HepG2 (cell line): ENCODE results near the gene ZNF276. TPM values are rescaled to one million over a fixed set of nuclear protein-coding genes. Genes with fewer than 3 reads are reported as not detected.
A peak's percentile ranks its signal among the peaks of the same experiment; 100 is the strongest.

ENCODE experiments used
- ATAC-seq: fragments of 200-7000 bp; cut with Tn5 transposase; 3 replicates; pipeline ENCODE4 v1.9.1; 2020; ENCODE audit warnings: mild to moderate bottlenecking, moderate library complexity
- BruUV-seq: library from RNA; stranded (reverse); fragments of 400-500 nt; replicated peaks from 2 replicates; lab custom pipeline; 2021; lab: Mats Ljungman, UMichigan
- CTCF ChIA-PET: fragments of 300-600 bp; formaldehyde crosslinking; extraction: SDS; loops from one replicate; lab custom pipeline; 2021; ENCODE audit warnings: low total read pairs, inconsistent platforms, low intra/inter-chr PET ratio; lab: Yijun Ruan, JAX
- POLR2A ChIA-PET: fragments of 350-600 bp; sonication (Branson Sonifier 250); formaldehyde crosslinking; loops from one replicate; lab custom pipeline; 2020; ENCODE audit warnings: antibody characterized with exemption, inconsistent platforms; lab: Yijun Ruan, JAX
- DNase-seq: peaks from one replicate; pipeline ENCODE4 v3.0.0-alpha.2; 2015; ENCODE audit warnings: low spot score
- FAIRE-seq: peaks from 3 replicates; lab custom pipeline; 2011; peaks lifted over from hg19 to GRCh38; lab: Jason Lieb, UNC
- H2AFZ ChIP-seq: one replicate; pipeline ENCODE4 v1.6.1; 2011; ENCODE audit warnings: low read length, inconsistent platforms
- H3K27ac ChIP-seq: fragments of 300-600 bp; 3 replicates; pipeline ENCODE4 v1.8.0; 2011; ENCODE audit warnings: mixed run types, mild to moderate bottlenecking, mixed read lengths, low read length, inconsistent platforms; ENCODE audit not compliant: insufficient read depth; ENCODE audit errors: extremely low read length
- H3K27me3 ChIP-seq, 2 experiments: fragments of 200-600 bp in 1 of 2; 2 replicates in 1 of 2; 3 replicates in 1 of 2; pipeline versions ENCODE4 v1.6.0 to v1.8.0; 2011; ENCODE audit warnings: low read length in 2 of 2, mild to moderate bottlenecking in 2 of 2, moderate library complexity in 2 of 2, inconsistent platforms in 1 of 2; ENCODE audit not compliant: insufficient read depth in 2 of 2, control insufficient read depth in 1 of 2
- H3K36me3 ChIP-seq, 2 experiments: fragments of 200-600 bp in 1 of 2; replicated peaks in 1 of 2; 2 replicates in 1 of 2; 3 replicates in 1 of 2; pipeline versions ENCODE4 v1.5.1 to v1.8.0; 2011; ENCODE audit warnings: low read length in 2 of 2, inconsistent platforms in 1 of 2; ENCODE audit not compliant: insufficient read depth in 2 of 2, control insufficient read depth in 1 of 2
- H3K4me1 ChIP-seq: 2 replicates; pipeline ENCODE4 v1.5.1; 2012; ENCODE audit warnings: low read length, inconsistent platforms; ENCODE audit not compliant: insufficient read depth
- H3K4me2 ChIP-seq: 2 replicates; pipeline ENCODE4 v1.6.0; 2011; ENCODE audit warnings: low read depth, low read length, inconsistent platforms
- H3K4me3 ChIP-seq, 3 experiments: fragments of 200-600 bp in 1 of 3; sonication (generic), shearing (Covaris generic) in 1 of 3; replicated peaks in 1 of 3; 2 replicates each; pipeline ENCODE4 v1.5.1; 2011 to 2016; ENCODE audit warnings: low read length in 3 of 3, inconsistent platforms in 2 of 3, low read depth in 2 of 3, mild to moderate bottlenecking in 2 of 3, control low read depth in 1 of 3, mixed read lengths in 1 of 3; ENCODE audit not compliant: insufficient read depth in 1 of 3
- H3K79me2 ChIP-seq: one replicate; pipeline ENCODE4 v1.6.1; 2011; ENCODE audit warnings: low read length, inconsistent platforms; ENCODE audit not compliant: insufficient read depth
- H3K9ac ChIP-seq: 2 replicates; pipeline ENCODE4 v1.6.0; 2011; ENCODE audit warnings: mild to moderate bottlenecking, low read depth, low read length, inconsistent platforms; ENCODE audit not compliant: insufficient read depth
- H3K9me3 ChIP-seq: 2 replicates; pipeline ENCODE4 v1.5.1; 2012; ENCODE audit warnings: mild to moderate bottlenecking, low read length
- H4K20me1 ChIP-seq: 2 replicates; pipeline ENCODE4 v1.6.0; 2011; ENCODE audit warnings: inconsistent platforms, mild to moderate bottlenecking, low read length, moderate library complexity; ENCODE audit not compliant: insufficient read depth
- AGO2 ChIP-seq: fragments of 200-400 bp; formaldehyde crosslinking; optimal IDR thresholded peaks from 2 replicates; pipeline ENCODE3; 2017; ENCODE audit warnings: mild to moderate bottlenecking, low read depth, low read length, moderate library complexity
- ATF2 ChIP-seq: sonication (generic); formaldehyde crosslinking; IDR thresholded peaks from 2 replicates; pipeline ENCODE4 v1.4.0; 2020; ENCODE audit warnings: missing genetic modification reagents
- CBX1 ChIP-seq: IDR thresholded peaks from one replicate; pipeline ENCODE4 v1.6.1; 2016; ENCODE audit warnings: antibody characterized with exemption, low read depth
- GABPA ChIP-seq, 2 experiments: IDR thresholded peaks; 2 replicates each; pipeline ENCODE4 v1.6.1; 2011 to 2016; ENCODE audit warnings: low read depth in 2 of 2, low read length in 1 of 2, missing biosample characterization in 1 of 2, missing genetic modification characterization in 1 of 2
- GMEB1 ChIP-seq: sonication (generic); formaldehyde crosslinking; IDR thresholded peaks from 2 replicates; pipeline ENCODE4 v1.5.1; 2020; ENCODE audit warnings: missing genetic modification reagents, mild to moderate bottlenecking, borderline replicate concordance
- GZF1 ChIP-seq: sonication (generic); formaldehyde crosslinking; IDR thresholded peaks from 2 replicates; pipeline ENCODE4 v1.5.1; 2020; ENCODE audit warnings: mild to moderate bottlenecking, missing genetic modification reagents
- HES4 ChIP-seq: sonication (generic); formaldehyde crosslinking; IDR thresholded peaks from 2 replicates; pipeline ENCODE4 v1.9.0; 2021; ENCODE audit warnings: mild to moderate bottlenecking, missing genetic modification reagents, borderline replicate concordance
- HNRNPK ChIP-seq: fragments of 200-400 bp; formaldehyde crosslinking; IDR thresholded peaks from 2 replicates; pipeline ENCODE4 v1.6.1; 2018; ENCODE audit warnings: low read length, low read depth, moderate library complexity, mild to moderate bottlenecking; ENCODE audit not compliant: poor library complexity, severe bottlenecking
- KLF16 ChIP-seq, 2 experiments: sonication (generic) in 1 of 2; formaldehyde crosslinking in 1 of 2; IDR thresholded peaks; 2 replicates each; pipeline versions ENCODE4 v1.6.1 to v1.8.0; 2016 to 2023; ENCODE audit warnings: missing genetic modification reagents in 2 of 2, missing compliant biosample characterization in 1 of 2
- LCORL ChIP-seq, 2 experiments: fragments of 450-650 bp in 1 of 2; sonication (generic) in 1 of 2; formaldehyde crosslinking in 1 of 2; IDR thresholded peaks; 2 replicates each; pipeline versions ENCODE4 v1.5.0 to v1.6.1; 2017 to 2020; ENCODE audit warnings: antibody characterized with exemption in 1 of 2, missing genetic modification reagents in 1 of 2
- PHF20 ChIP-seq: sonication (generic); formaldehyde crosslinking; IDR thresholded peaks from 2 replicates; pipeline ENCODE4 v1.5.0; 2020; ENCODE audit warnings: mild to moderate bottlenecking, missing genetic modification reagents
- ZFX ChIP-seq: sonication (generic); formaldehyde crosslinking; IDR thresholded peaks from 2 replicates; pipeline ENCODE4 v1.4.0; 2020; ENCODE audit warnings: mild to moderate bottlenecking, low read depth, missing genetic modification reagents, moderate library complexity
- ZNF550 ChIP-seq: sonication (generic); formaldehyde crosslinking; IDR thresholded peaks from 2 replicates; pipeline ENCODE4 v1.4.0; 2020; ENCODE audit warnings: mild to moderate bottlenecking, missing genetic modification reagents, borderline replicate concordance
- ZNF652 ChIP-seq: IDR thresholded peaks from 2 replicates; pipeline ENCODE4 v1.6.1; 2016; ENCODE audit warnings: low read depth, borderline replicate concordance
- ZNF672 ChIP-seq: sonication (generic); formaldehyde crosslinking; IDR thresholded peaks from 2 replicates; pipeline ENCODE4 v1.8.1; 2022; ENCODE audit warnings: missing genetic modification reagents
- WGBS: methylation state at CpG from one replicate; pipeline ENCODE4 v1.1.6; 2017; ENCODE audit warnings: low lambda C conversion rate; 5-methylcytosine and 5-hydroxymethylcytosine counted together
- in situ Hi-C: cut with HindIII; loops from 2 replicates; pipeline ENCODE4 v1.10.0; 2017; ENCODE audit warnings: low pct_unique_long_range_greater_than_20kb; ENCODE audit not compliant: extremely low pct_ligation_motif_present
- intact Hi-C: fragments of 100-400 bp; cut with micrococcal nuclease; formaldehyde crosslinking; loops from one replicate; pipeline ENCODE4 v1.10.0; 2022; ENCODE audit not compliant: unreplicated experiment
- polyA plus RNA-seq, 8 experiments: library from polyadenylated mRNA; depleted of rRNA in 3 of 8; stranded (reverse) in 7 of 8; unstranded in 1 of 8; fragments of >200 nt; fragmentation: Illumina TruSeq in 4 of 8; extraction: Trizol in 4 of 8; gene quantifications; 2 replicates each; pipeline versions ENCODE4 v1.2.1 to v1.2.3, GENCODE V29; 2011 to 2016; ENCODE audit warnings: low read depth in 4 of 8, missing spikeins in 1 of 8, mixed read lengths in 1 of 8; ENCODE audit not compliant: insufficient read depth in 1 of 8
- total RNA-seq, 5 experiments: library from RNA; depleted of rRNA; stranded (reverse); fragments of >200 nt; fragmentation: Illumina TruSeq; extraction: Trizol; gene quantifications; 2 replicates each; pipeline ENCODE4 v1.2.3, GENCODE V29; 2016; ENCODE audit warnings: low read depth in 1 of 5

The ZNF276 gene
- total and polyA plus RNA-seq, 2 of the 13 experiments (the other 11 are each of a cell fraction or from before 2014, with no cell fraction given): 17.7 to 18.0 TPM

GRCh38 chr16:89727406-89728120, 6.2 kb downstream of the ZNF276 start:
- 92% methylated on average over 15 of the region's 17 CpGs for WGBS
- Histone ChIP-seq H4K20me1 (peaks cover 1% of the 10 kb centered on the region; the same call in 1 of the 2 replicates), H3K4me1 (peaks cover 27% of the 10 kb centered on the region), H3K9me3 (no peaks in the 10 kb centered on the region), H3K27ac (no peak overlapping the region), H3K9ac (no peak overlapping the region), H3K27me3 (no peaks in the 10 kb centered on the region), H3K79me2 (peaks cover 10% of the 10 kb centered on the region), H2AFZ (no peak overlapping the region), H3K4me3 (no peak overlapping the region), H3K4me2 (no peak overlapping the region), H3K36me3 (peaks cover 29 to 57% of the 10 kb centered on the region in 2 experiments)
- FAIRE-seq (no peak), ATAC-seq (no peak), DNase-seq (no peak)
- no peak for TF ChIP-seq LCORL (IDR thresholded peaks at IDR 0.05)
- no peak for TF ChIP-seq LCORL (CRISPR knock-in tag; IDR thresholded peaks at IDR 0.05)
- TF ChIP-seq ZNF652 (CRISPR knock-in tag): no peak
- TF ChIP-seq CBX1: no peak
- TF ChIP-seq AGO2: peak; percentile 27
- intact Hi-C loops (no loop called here), in situ Hi-C loops (no loop called here)
- POLR2A ChIA-PET: no interaction called here
- CTCF ChIA-PET: no interaction called here
- BruUV-seq: no TSS peak

- in situ Hi-C loops: no loop called here
- Histone ChIP-seq H3K27me3 (no peaks in the 10 kb centered on the region), H3K27ac (peak overlapping the region; percentile 50), H3K4me3 (no peak overlapping the region), H3K9me3 (no peaks in the 10 kb centered on the region), H3K79me2 (no peaks in the 10 kb centered on the region), H3K9ac (no peak overlapping the region), H3K4me1 (peaks cover 21% of the 10 kb centered on the region), H3K36me3 (peaks cover 27 to 52% of the 10 kb centered on the region in 2 experiments), H2AFZ (no peak overlapping the region), H4K20me1 (no peaks in the 10 kb centered on the region), H3K4me2 (no peak overlapping the region)
- intact Hi-C loops: no loop called here
- DNase-seq (no peak), ATAC-seq (peak; percentile 1; the same call in 2 of the 3 replicates), FAIRE-seq (no peak)
- WGBS: 96% methylated on average over 16 of the region's 18 CpGs
- ChIA-PET POLR2A (no interaction called here), CTCF (no interaction called here)
- no TSS peak for BruUV-seq
- no peak for TF ChIP-seq ATF2 (CRISPR knock-in tag)
- TF ChIP-seq ZNF550 (CRISPR knock-in tag): no peak
- TF ChIP-seq HNRNPK: no peak
- TF ChIP-seq ZFX (CRISPR knock-in tag): no peak
- TF ChIP-seq ZNF672: no peak
- no peak for TF ChIP-seq HES4 (CRISPR knock-in tag)
- no peak for TF ChIP-seq PHF20 (CRISPR knock-in tag)
- no peak for TF ChIP-seq KLF16 (CRISPR knock-in tag; IDR thresholded peaks at IDR 0.05)
- no peak for TF ChIP-seq GZF1 (CRISPR knock-in tag)
- TF ChIP-seq GABPA (IDR thresholded peaks at IDR 0.05; ENCODE audit: low read depth, low read length): no peak
- no peak for TF ChIP-seq GABPA (CRISPR knock-in tag; IDR thresholded peaks at IDR 0.05; ENCODE audit: low read depth)
- TF ChIP-seq GMEB1: no peak
Observed at GRCh38 chr16:89729293-89729692, 8.0 kb downstream of the ZNF276 start.
